ENCODE data around the gene DYNLT5.

DNA sequence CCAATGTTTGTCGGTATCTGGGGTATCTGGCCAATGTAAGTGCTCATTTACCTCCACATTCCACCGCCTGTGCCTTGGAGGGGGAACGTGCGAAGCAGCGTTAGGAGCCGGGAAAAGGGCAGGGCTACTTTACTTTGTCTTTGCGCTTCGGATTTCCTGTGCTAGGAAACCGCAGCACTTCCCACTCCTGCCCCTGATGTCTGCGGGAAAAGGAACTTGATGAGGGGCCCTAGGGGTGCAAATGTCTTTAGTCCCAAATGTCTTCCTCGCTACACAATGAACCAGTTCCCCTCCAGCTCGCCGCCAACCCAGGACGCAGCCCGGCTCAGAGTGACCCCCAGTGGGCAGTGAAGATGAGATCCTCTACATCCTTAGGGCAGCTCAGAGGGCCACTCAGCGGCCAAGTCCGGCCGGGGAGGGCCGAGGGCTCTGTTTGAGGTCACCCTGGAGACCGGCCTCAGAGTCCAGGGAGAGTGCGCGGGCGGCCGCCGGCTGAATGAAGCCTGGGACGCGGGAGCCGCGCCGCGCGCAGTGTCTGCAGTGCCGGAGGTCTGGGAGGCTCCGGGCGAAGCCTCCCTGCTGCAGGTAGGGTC, at the start of gene DYNLT5:
- TF ChIP-seq, protein P1, sequence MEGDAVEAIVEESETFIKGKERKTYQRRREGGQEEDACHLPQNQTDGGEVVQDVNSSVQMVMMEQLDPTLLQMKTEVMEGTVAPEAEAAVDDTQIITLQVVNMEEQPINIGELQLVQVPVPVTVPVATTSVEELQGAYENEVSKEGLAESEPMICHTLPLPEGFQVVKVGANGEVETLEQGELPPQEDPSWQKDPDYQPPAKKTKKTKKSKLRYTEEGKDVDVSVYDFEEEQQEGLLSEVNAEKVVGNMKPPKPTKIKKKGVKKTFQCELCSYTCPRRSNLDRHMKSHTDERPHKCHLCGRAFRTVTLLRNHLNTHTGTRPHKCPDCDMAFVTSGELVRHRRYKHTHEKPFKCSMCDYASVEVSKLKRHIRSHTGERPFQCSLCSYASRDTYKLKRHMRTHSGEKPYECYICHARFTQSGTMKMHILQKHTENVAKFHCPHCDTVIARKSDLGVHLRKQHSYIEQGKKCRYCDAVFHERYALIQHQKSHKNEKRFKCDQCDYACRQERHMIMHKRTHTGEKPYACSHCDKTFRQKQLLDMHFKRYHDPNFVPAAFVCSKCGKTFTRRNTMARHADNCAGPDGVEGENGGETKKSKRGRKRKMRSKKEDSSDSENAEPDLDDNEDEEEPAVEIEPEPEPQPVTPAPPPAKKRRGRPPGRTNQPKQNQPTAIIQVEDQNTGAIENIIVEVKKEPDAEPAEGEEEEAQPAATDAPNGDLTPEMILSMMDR (IDR thresholded peaks at IDR 0.05), result no peak
- TF ChIP-seq POLR2AphosphoS5 (IDR thresholded peaks at IDR 0.05), result no peak

Measured in breast epithelium (tissue), 3 donors.